Calu3 (cell line): Measurements from ENCODE around the gene RNF213. TPM values are rescaled to one million over a fixed set of nuclear protein-coding genes. Genes with fewer than 3 reads are reported as not detected.

Source experiments
- BruUV-seq: library from RNA; stranded (reverse); fragments of 400-500 nt; replicated peaks from 2 replicates; lab custom pipeline; 2021; lab: Mats Ljungman, UMichigan
- CTCF ChIA-PET: fragments of 300-600 bp; sonication (Branson Sonifier 250); formaldehyde crosslinking; loops from one replicate; lab custom pipeline; 2022; ENCODE audit warnings: antibody characterized with exemption; lab: Charles Lee
- DNase-seq: peaks from one replicate; pipeline ENCODE4 v3.0.0; 2022
- H3K27ac Mint-ChIP-seq: one replicate; pipeline ENCODE4 v1.8.0; 2022; ENCODE audit warnings: mixed read lengths; ENCODE audit not compliant: unreplicated experiment
- H3K27me3 Mint-ChIP-seq: one replicate; pipeline ENCODE4 v1.8.0; 2022; ENCODE audit warnings: mixed read lengths; ENCODE audit not compliant: unreplicated experiment
- H3K36me3 Mint-ChIP-seq: one replicate; pipeline ENCODE4 v1.8.0; 2022; ENCODE audit warnings: mild to moderate bottlenecking, moderate library complexity, mixed read lengths; ENCODE audit not compliant: insufficient read depth, unreplicated experiment
- H3K4me1 Mint-ChIP-seq: one replicate; pipeline ENCODE4 v1.8.0; 2022; ENCODE audit warnings: mild to moderate bottlenecking, low read depth, mixed read lengths; ENCODE audit not compliant: unreplicated experiment
- H3K4me3 Mint-ChIP-seq: one replicate; pipeline ENCODE4 v1.8.0; 2022; ENCODE audit warnings: mild to moderate bottlenecking, low read depth, moderate library complexity, mixed read lengths; ENCODE audit not compliant: unreplicated experiment
- H3K9me3 Mint-ChIP-seq: one replicate; pipeline ENCODE4 v1.8.0; 2022; ENCODE audit warnings: low read depth, mixed read lengths; ENCODE audit not compliant: unreplicated experiment
- CTCF ChIP-seq: fragments of 200-600 bp; IDR thresholded peaks from one replicate; pipeline ENCODE4 v1.8.0; 2022; ENCODE audit warnings: antibody characterized with exemption; ENCODE audit not compliant: unreplicated experiment
- intact Hi-C: fragments of 100-400 bp; cut with micrococcal nuclease; formaldehyde crosslinking; loops from one replicate; pipeline ENCODE4 v1.10.0; 2022; ENCODE audit not compliant: unreplicated experiment
- total RNA-seq: library from RNA; stranded (reverse); gene quantifications from 2 replicates; pipeline ENCODE4 v1.2.3, GENCODE V29; 2022

Gene RNF213
- total RNA-seq, 1 experiment from 2014 or later = 221 TPM

GRCh38 chr17:80421381-80422090 is 160.9 kb downstream of the RNF213 start:
- Mint-ChIP-seq H3K27me3 (no peaks in the 10 kb centered on the region), H3K9me3 (no peaks in the 10 kb centered on the region), H3K36me3 (peaks cover 29% of the 10 kb centered on the region), H3K4me3 (no peak overlapping the region), H3K27ac (no peak overlapping the region), H3K4me1 (peaks cover 5% of the 10 kb centered on the region)
- intact Hi-C loops = no loop called here
- no peak for TF ChIP-seq CTCF
- no peak for DNase-seq
- CTCF ChIA-PET = no interaction called here
- no TSS peak for BruUV-seq

- CTCF ChIA-PET = interaction anchor here (0.7 kb wide), 1 partner anchor 41 kb away, joined by 4 read pairs; no protein-coding TSS in a partner anchor
- intact Hi-C loops = no loop called here
- no peak overlapping the region for H3K4me3 Mint-ChIP-seq
- no peak for TF ChIP-seq CTCF
- no peaks in the 10 kb centered on the region for H3K9me3 Mint-ChIP-seq
- no peak overlapping the region for H3K27ac Mint-ChIP-seq
- H3K27me3 Mint-ChIP-seq = no peaks in the 10 kb centered on the region
- BruUV-seq = no TSS peak
- DNase-seq = no peak
- H3K36me3 Mint-ChIP-seq = peaks cover 29% of the 10 kb centered on the region
- H3K4me1 Mint-ChIP-seq = no peaks in the 10 kb centered on the region
These were observed 161.6 kb downstream of the RNF213 start for GRCh38 chr17:80422276-80422675.

GRCh38 chr17:80422981-80423380 is 162.3 kb downstream of the RNF213 start:
- CTCF ChIA-PET = interaction anchor here (0.5 to 0.7 kb wide), 3 partner anchors 40 to 566 kb away, joined by 3 to 6 read pairs (median 4); no protein-coding TSS in a partner anchor
- no peak overlapping the region for H3K27ac Mint-ChIP-seq
- no peaks in the 10 kb centered on the region for H3K9me3 Mint-ChIP-seq
- no peaks in the 10 kb centered on the region for H3K27me3 Mint-ChIP-seq
- DNase-seq = no peak
- H3K4me1 Mint-ChIP-seq = no peaks in the 10 kb centered on the region
- no TSS peak for BruUV-seq
- no peak for TF ChIP-seq CTCF
- no peak overlapping the region for H3K4me3 Mint-ChIP-seq
- intact Hi-C loops = no loop called here
- peaks cover 23% of the 10 kb centered on the region for H3K36me3 Mint-ChIP-seq

- H3K4me1 Mint-ChIP-seq = no peaks in the 10 kb centered on the region
- CTCF ChIA-PET = interaction anchor here (0.5 to 0.6 kb wide), 2 partner anchors 194 to 565 kb away, joined by 3 to 6 read pairs; no protein-coding TSS in a partner anchor
- intact Hi-C loops = no loop called here
These were observed 163.0 kb downstream of the RNF213 start for GRCh38 chr17:80423536-80424225.

More at GRCh38 chr17:80423536-80424225, 163.0 kb downstream of the RNF213 start:
- no peak for TF ChIP-seq CTCF
- no peaks in the 10 kb centered on the region for H3K27me3 Mint-ChIP-seq
- no peak for DNase-seq
- H3K36me3 Mint-ChIP-seq = peaks cover 18% of the 10 kb centered on the region
- BruUV-seq = no TSS peak
- no peak overlapping the region for H3K4me3 Mint-ChIP-seq
- H3K27ac Mint-ChIP-seq = no peak overlapping the region
- no peaks in the 10 kb centered on the region for H3K9me3 Mint-ChIP-seq
